GM15510 (cell line): Measurements from ENCODE around the gene UBE4B.

Experiments
- POLR2A ChIP-seq: IDR thresholded peaks from 3 replicates; pipeline ENCODE4 v1.6.1; 2011; ENCODE audit warnings: borderline replicate concordance; ENCODE audit not compliant: insufficient read length; ENCODE audit errors: extremely low read depth

UBE4B gene

DNA sequence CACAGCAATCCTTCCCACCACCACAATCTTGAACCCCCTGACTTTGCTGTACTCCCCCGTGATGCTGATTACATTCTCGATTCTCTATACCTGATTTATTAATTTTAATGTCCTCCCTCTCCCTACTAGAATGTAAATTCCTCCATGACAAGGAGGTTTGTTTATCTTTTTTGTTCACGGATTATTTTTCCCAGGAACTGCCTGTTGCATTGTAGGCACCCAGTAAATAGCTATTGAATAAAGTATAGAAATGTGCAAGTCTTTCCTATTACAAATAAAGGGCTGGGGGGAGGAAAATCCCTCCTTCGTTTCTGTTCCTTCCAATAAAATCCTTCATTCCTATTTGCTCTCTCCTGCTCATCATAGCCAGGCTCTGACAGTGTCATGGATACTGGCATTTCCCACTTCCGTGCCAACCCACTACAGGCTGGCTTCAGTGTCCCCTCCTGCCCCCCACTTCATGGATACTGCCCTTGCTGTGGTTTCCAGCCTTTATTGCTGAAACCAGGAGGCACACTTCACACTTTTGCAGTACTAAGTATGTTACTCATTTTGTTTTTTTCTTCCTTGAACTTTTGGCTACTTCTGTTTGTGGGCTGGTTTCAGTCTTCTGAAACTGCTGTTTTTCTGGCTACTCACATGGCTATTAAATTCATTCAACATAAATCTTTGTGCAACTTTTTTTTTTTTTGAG lies 185.1 kb downstream of the UBE4B start:
- TF ChIP-seq POLR2A = no peak

DNA sequence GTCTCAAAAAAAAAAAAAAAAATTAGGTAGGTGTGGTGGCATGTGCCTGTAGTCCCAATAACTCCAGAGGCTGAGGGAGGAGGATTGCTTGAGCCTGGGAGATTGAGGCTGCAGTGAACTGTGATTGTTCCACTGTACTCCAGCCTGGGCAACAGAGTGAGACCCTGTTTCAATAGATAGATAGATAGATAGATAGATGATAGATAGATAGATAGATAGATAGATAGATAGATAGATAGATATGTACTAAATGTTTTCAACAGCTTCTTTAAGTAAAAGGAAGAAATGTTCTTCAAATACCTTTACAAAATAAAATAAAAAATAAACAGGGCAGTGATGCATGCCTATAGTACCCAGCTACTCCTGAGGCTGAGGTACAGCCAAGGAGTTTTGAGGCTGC lies 187.4 kb downstream of the UBE4B start:
- no peak for TF ChIP-seq POLR2A

DNA sequence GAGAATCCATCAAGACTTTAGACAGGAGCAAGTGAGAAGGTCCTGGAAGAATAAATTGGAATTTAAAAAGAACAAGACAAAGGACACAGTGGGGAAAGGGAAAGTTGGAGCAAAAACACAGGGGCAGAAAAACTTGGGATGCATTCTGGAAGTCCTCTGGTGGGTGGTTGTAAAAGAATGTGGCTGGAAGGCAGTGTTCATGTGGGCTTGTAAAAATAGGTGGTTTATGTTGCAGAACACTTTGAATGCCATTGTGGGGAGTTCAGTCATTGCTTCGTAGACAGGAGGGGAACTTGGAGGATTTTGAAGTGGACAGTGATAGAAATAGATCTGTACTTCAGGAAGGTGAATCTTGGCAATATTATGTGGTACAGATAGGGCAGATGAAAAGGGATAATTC lies 192.8 kb downstream of the UBE4B start:
- no peak for TF ChIP-seq POLR2A

DNA sequence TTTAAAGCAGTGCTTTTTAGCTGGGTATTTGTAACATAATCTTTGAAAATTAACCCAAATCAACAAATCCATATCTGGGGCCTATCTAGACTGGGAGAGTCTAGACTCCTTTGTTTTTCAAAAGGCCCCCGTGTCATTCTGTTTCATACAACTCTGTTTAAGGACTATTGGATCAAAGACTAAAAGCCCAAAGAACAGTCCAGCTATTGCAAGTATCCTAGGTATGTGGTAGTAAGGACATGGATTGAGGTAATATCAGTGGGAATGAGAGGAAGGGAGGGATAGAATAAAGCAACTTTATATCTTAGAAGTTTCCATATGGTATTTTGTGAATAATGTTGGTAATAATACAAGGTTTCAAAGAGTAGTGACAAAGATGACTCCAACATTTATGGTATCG lies 195.8 kb downstream of the UBE4B start:
- TF ChIP-seq POLR2A = no peak

DNA sequence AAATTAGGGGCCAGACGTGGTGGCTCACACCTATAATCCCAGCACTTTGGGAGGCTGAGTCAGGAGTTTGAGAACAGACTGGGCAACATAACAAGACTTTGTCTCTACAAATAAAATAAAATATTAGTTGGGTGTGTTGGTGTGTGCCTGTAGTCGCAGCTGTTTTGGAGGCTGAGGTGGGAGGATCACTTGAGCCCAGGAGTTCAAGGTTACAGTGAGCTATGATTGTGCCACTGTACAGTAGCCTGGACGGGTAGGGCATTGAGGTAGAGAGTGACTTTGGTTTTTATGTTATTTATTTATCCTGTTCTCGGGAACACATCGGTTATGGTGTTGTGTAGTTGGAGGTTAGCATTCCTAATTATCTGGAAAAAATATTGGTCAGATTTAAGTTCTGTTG lies 197.1 kb downstream of the UBE4B start:
- TF ChIP-seq POLR2A = no peak
